A549 (cell line): Measurements from ENCODE around the gene OR5A1. TPM values are rescaled to one million over a fixed set of nuclear protein-coding genes. Genes with fewer than 3 reads are reported as not detected.

Source experiments
- ATAC-seq, 2 experiments: fragments of 200-7000 bp in 1 of 2; fragments of >200 bp in 1 of 2; cut with Nextera tagmentation in 1 of 2; cut with Tn5 transposase in 1 of 2; 3 replicates each; pipeline versions ENCODE4 v1.8.0 to v1.9.1; 2018 to 2020; ENCODE audit warnings: mild to moderate bottlenecking in 1 of 2, moderate library complexity in 1 of 2
- CTCF ChIA-PET: fragments of 300-600 bp; sonication (Branson Sonifier 250); formaldehyde crosslinking; extraction: SDS; loops from one replicate; lab custom pipeline; 2021; ENCODE audit warnings: antibody characterized with exemption, inconsistent platforms; lab: Yijun Ruan, JAX
- POLR2A ChIA-PET: fragments of 350-600 bp; formaldehyde crosslinking; extraction: SDS; loops from one replicate; lab custom pipeline; 2021; ENCODE audit warnings: antibody characterized with exemption, inconsistent platforms; lab: Yijun Ruan, JAX
- DNase-seq, 2 experiments: peaks; one replicate each; pipeline versions ENCODE4 v3.0.0 to v3.0.0-alpha.2; 2011 to 2016; ENCODE audit warnings: low read depth in 1 of 2, low spot score in 1 of 2
- FAIRE-seq: peaks from 2 replicates; lab custom pipeline; 2011; peaks lifted over from hg19 to GRCh38; lab: Jason Lieb, UNC
- H3K27ac ChIP-seq, 2 experiments: fragments of >200 bp; sonication (Bioruptor Twin); formaldehyde crosslinking; 3 replicates each; pipeline ENCODE4 v1.5.1; 2016 to 2017
- H3K4me1 ChIP-seq: fragments of >200 bp; sonication (Bioruptor Twin); formaldehyde crosslinking; 3 replicates; pipeline ENCODE4 v1.6.1; 2016
- H3K4me2 ChIP-seq: fragments of >200 bp; sonication (Bioruptor Twin); formaldehyde crosslinking; 3 replicates; pipeline ENCODE4 v1.6.1; 2016
- H3K4me3 ChIP-seq: fragments of >200 bp; sonication (Bioruptor Twin); formaldehyde crosslinking; 3 replicates; pipeline ENCODE4 v1.5.1; 2016
- H3K9me3 ChIP-seq: fragments of >200 bp; sonication (Bioruptor Twin); formaldehyde crosslinking; 3 replicates; pipeline ENCODE4 v1.6.1; 2016
- BHLHE40 ChIP-seq: IDR thresholded peaks from 2 replicates; pipeline ENCODE4 v1.6.1; 2012; ENCODE audit warnings: low read depth, low read length, inconsistent platforms
- CHD2 ChIP-seq: fragments of 150-350 bp; IDR thresholded peaks from 2 replicates; pipeline ENCODE4 v1.6.1; 2014; ENCODE audit warnings: low read length; ENCODE audit not compliant: partially characterized antibody
- CTCF ChIP-seq: fragments of >200 bp; sonication (Bioruptor Twin); formaldehyde crosslinking; IDR thresholded peaks from 3 replicates; pipeline ENCODE4 v1.5.1; 2016
- E2F6 ChIP-seq: IDR thresholded peaks from 2 replicates; pipeline ENCODE4 v1.6.1; 2012; ENCODE audit warnings: low read depth, borderline replicate concordance
- EHMT2 ChIP-seq: fragments of 200-600 bp; sonication (generic); IDR thresholded peaks from 2 replicates; pipeline ENCODE4 v1.6.1; 2016; ENCODE audit warnings: antibody characterized with exemption, low read depth, mild to moderate bottlenecking, moderate library complexity
- ELK1 ChIP-seq: fragments of 150-350 bp; IDR thresholded peaks from 2 replicates; pipeline ENCODE4 v1.6.1; 2014; ENCODE audit warnings: low read depth, mild to moderate bottlenecking, low read length
- ESRRA ChIP-seq: fragments of 150-350 bp; IDR thresholded peaks from 2 replicates; pipeline ENCODE4 v1.6.1; 2014; ENCODE audit warnings: mild to moderate bottlenecking, low read length, borderline replicate concordance
- FOSL2 ChIP-seq, 2 experiments: fragments of 450-650 bp in 1 of 2; fragments of >200 bp in 1 of 2; sonication (Bioruptor Twin) in 1 of 2; formaldehyde crosslinking; IDR thresholded peaks; 2 replicates each; pipeline versions ENCODE4 v1.5.0 to v1.6.1; 2016 to 2020; ENCODE audit warnings: mild to moderate bottlenecking in 1 of 2, moderate library complexity in 1 of 2
- FOXS1 ChIP-seq: fragments of 250-450 bp; sonication (Bioruptor Pico); IDR thresholded peaks from 2 replicates; pipeline ENCODE4 v1.5.0; 2020; ENCODE audit warnings: mild to moderate bottlenecking, moderate library complexity
- GATA3 ChIP-seq: IDR thresholded peaks from 2 replicates; pipeline ENCODE4 v1.6.1; 2012; ENCODE audit warnings: borderline replicate concordance
- HES2 ChIP-seq: fragments of >200 bp; sonication (Bioruptor Twin); formaldehyde crosslinking; IDR thresholded peaks from 2 replicates; pipeline ENCODE4 v1.6.1; 2016
- HEYL ChIP-seq: fragments of 250-450 bp; sonication (Bioruptor Pico); IDR thresholded peaks from 2 replicates; pipeline ENCODE4 v1.8.0; 2021; ENCODE audit warnings: mild to moderate bottlenecking, moderate library complexity
- HMGXB4 ChIP-seq: fragments of 250-450 bp; sonication (Bioruptor Pico); IDR thresholded peaks from 2 replicates; pipeline ENCODE4 v1.5.0; 2021; ENCODE audit warnings: mild to moderate bottlenecking, moderate library complexity, borderline replicate concordance
- HOXA7 ChIP-seq: fragments of 250-450 bp; sonication (Bioruptor Pico); IDR thresholded peaks from 2 replicates; pipeline ENCODE4 v1.5.0; 2020; ENCODE audit warnings: mild to moderate bottlenecking, moderate library complexity
- HOXB13 ChIP-seq: fragments of 250-450 bp; sonication (Bioruptor Pico); IDR thresholded peaks from 2 replicates; pipeline ENCODE4 v1.5.0; 2020; ENCODE audit warnings: low read depth, mild to moderate bottlenecking, moderate library complexity
- JUN ChIP-seq, 2 experiments: fragments of >200 bp; sonication (Bioruptor Twin); formaldehyde crosslinking; IDR thresholded peaks; 2 replicates in 1 of 2; 3 replicates in 1 of 2; pipeline ENCODE4 v1.6.1; 2016 to 2017
- KDM5A ChIP-seq: fragments of 200-600 bp; sonication (generic); IDR thresholded peaks from 2 replicates; pipeline ENCODE4 v1.6.1; 2016; ENCODE audit warnings: antibody characterized with exemption, mild to moderate bottlenecking
- MAFK ChIP-seq: fragments of 450-650 bp; IDR thresholded peaks from 2 replicates; pipeline ENCODE4 v1.6.1; 2014; ENCODE audit not compliant: partially characterized antibody
- NFE2L2 ChIP-seq: fragments of 150-350 bp; conservative IDR thresholded peaks from 2 replicates; pipeline ENCODE4 v1.6.1; 2014; ENCODE audit warnings: low read length
- PHF8 ChIP-seq: fragments of 200-600 bp; sonication (generic); IDR thresholded peaks from 2 replicates; pipeline ENCODE4 v1.6.1; 2016; ENCODE audit warnings: low read depth, mild to moderate bottlenecking, antibody characterized with exemption, moderate library complexity, borderline replicate concordance
- POLR2A ChIP-seq: IDR thresholded peaks from 2 replicates; pipeline ENCODE4 v1.6.1; 2012; ENCODE audit warnings: mild to moderate bottlenecking, low read length
- POLR2AphosphoS2 ChIP-seq: conservative IDR thresholded peaks from 2 replicates; pipeline ENCODE4 v1.6.1; 2012; ENCODE audit warnings: low read length, improper control_type of control experiment, inconsistent platforms
- RFX5 ChIP-seq: fragments of 450-650 bp; IDR thresholded peaks from 2 replicates; pipeline ENCODE4 v1.7.1; 2014; ENCODE audit warnings: antibody characterized with exemption, mild to moderate bottlenecking, moderate library complexity
- USF2 ChIP-seq: fragments of 450-650 bp; IDR thresholded peaks from 2 replicates; pipeline ENCODE4 v1.6.1; 2014; ENCODE audit warnings: antibody characterized with exemption
- ZFP36 ChIP-seq: fragments of 450-650 bp; IDR thresholded peaks from 2 replicates; pipeline ENCODE4 v1.6.1; 2014; ENCODE audit warnings: borderline replicate concordance; ENCODE audit not compliant: partially characterized antibody
- ZSCAN20 ChIP-seq: fragments of 250-450 bp; sonication (Bioruptor Pico); IDR thresholded peaks from 2 replicates; pipeline ENCODE4 v1.8.0; 2022; ENCODE audit warnings: mild to moderate bottlenecking, moderate library complexity
- WGBS: methylation state at CpG from one replicate; pipeline ENCODE4 v1.1.6; 2017; ENCODE audit errors: missing lambda C conversion rate; 5-methylcytosine and 5-hydroxymethylcytosine counted together
- polyA plus RNA-seq, 4 experiments: library from polyadenylated mRNA; depleted of rRNA in 3 of 4; stranded (reverse); fragments of >200 nt; fragmentation: RNase III in 1 of 4; extraction: RNeasy Plus Mini Kit Qiagen cat#74134 plus additional on column Dnase treatment in 1 of 4; gene quantifications; 2 replicates in 3 of 4; 3 replicates in 1 of 4; pipeline ENCODE4 v1.2.3, GENCODE V29; 2011 to 2017

The OR5A1 gene
- polyA plus RNA-seq, 2 of the 4 experiments (the other 2 are of a cell fraction), result not detected

- TF ChIP-seq USF2 (no peak), POLR2AphosphoS2 (no peak), KDM5A (no peak), MAFK (no peak), E2F6 (no peak), NFE2L2 (no peak)
- TF ChIP-seq, all 56 proteins: peak for 0
Observed at GRCh38 chr11:59475176-59475575, 38.9 kb downstream of the OR5A1 start (continued).

GRCh38 chr11:59479906-59480305 is 43.6 kb downstream of the OR5A1 start:
- H3K27ac ChIP-seq, result no peak overlapping the region
- H3K4me1 ChIP-seq, result no peaks in the 10 kb centered on the region
- TF ChIP-seq HOXA7 (CRISPR knock-in tag) (no peak), ELK1 (no peak), HMGXB4 (CRISPR knock-in tag) (no peak), POLR2A (no peak), CHD2 (no peak), HEYL (CRISPR knock-in tag) (no peak), BHLHE40 (no peak), HOXB13 (CRISPR knock-in tag) (no peak), ESRRA (no peak), ZFP36 (no peak), JUN (IDR thresholded peaks at IDR 0.05) (no peak), GATA3 (no peak), FOXS1 (no peak)
- no peak overlapping the region for H3K4me3 ChIP-seq
- ChIA-PET CTCF (no interaction called here), POLR2A (no interaction called here)
- no peak for DNase-seq
- H3K9me3 ChIP-seq, result no peaks in the 10 kb centered on the region
- no peak for ATAC-seq
- FAIRE-seq, result no peak
- H3K4me2 ChIP-seq, result no peak overlapping the region

- ATAC-seq (no peak), FAIRE-seq (no peak), DNase-seq (no peak)
- no peak overlapping the region for H3K4me3 ChIP-seq
- no peaks in the 10 kb centered on the region for H3K4me1 ChIP-seq
- no peak overlapping the region for H3K27ac ChIP-seq
- H3K4me2 ChIP-seq, result no peak overlapping the region
- 18% methylated on average over 3 of the region's 3 CpGs for WGBS
- ChIA-PET CTCF (no interaction called here), POLR2A (no interaction called here)
- TF ChIP-seq HMGXB4 (CRISPR knock-in tag) (no peak), RFX5 (no peak), PHF8 (no peak), EHMT2 (no peak), ZSCAN20 (CRISPR knock-in tag) (no peak), FOSL2 (IDR thresholded peaks at IDR 0.05) (no peak), FOSL2 (CRISPR knock-in tag; IDR thresholded peaks at IDR 0.05) (no peak), E2F6 (no peak), BHLHE40 (no peak), CTCF (no peak), HES2 (no peak), USF2 (no peak), GATA3 (no peak)
- no peaks in the 10 kb centered on the region for H3K9me3 ChIP-seq
Observed at GRCh38 chr11:59480359-59480758, 44.1 kb downstream of the OR5A1 start.
